GM23338 (cell line): Measurements from ENCODE around the gene LCMT1. TPM values are rescaled to one million over a fixed set of nuclear protein-coding genes. Genes with fewer than 3 reads are reported as not detected.

Experiments
- ATAC-seq: fragments of 200-7000 bp; cut with Tn5 transposase; 3 replicates; pipeline ENCODE4 v1.9.1; 2020
- DNase-seq: peaks from one replicate; pipeline ENCODE4 v3.0.0-alpha.2; 2015; ENCODE audit warnings: low spot score
- H2AFZ ChIP-seq: fragments of 200-600 bp; sonication (generic); 2 replicates; pipeline ENCODE4 v1.8.0; 2016; ENCODE audit warnings: antibody characterized with exemption, mild to moderate bottlenecking, moderate library complexity
- H3F3A ChIP-seq: fragments of 200-600 bp; sonication (generic); replicated peaks from 2 replicates; pipeline ENCODE4 v1.8.0; 2017; ENCODE audit warnings: antibody characterized with exemption, mixed run types, low read depth
- H3K27ac ChIP-seq: fragments of 200-600 bp; sonication (generic); 2 replicates; pipeline ENCODE4 v1.6.1; 2016; ENCODE audit warnings: low read depth
- H3K27me3 ChIP-seq: fragments of 200-600 bp; sonication (generic); 2 replicates; pipeline ENCODE4 v1.8.0; 2016; ENCODE audit warnings: mild to moderate bottlenecking, mixed run types, moderate library complexity; ENCODE audit not compliant: insufficient read depth
- H3K36me3 ChIP-seq: fragments of 200-600 bp; sonication (generic); 2 replicates; pipeline ENCODE4 v1.8.0; 2016; ENCODE audit warnings: mild to moderate bottlenecking; ENCODE audit not compliant: insufficient read depth
- H3K4me1 ChIP-seq: fragments of 200-600 bp; sonication (generic); 2 replicates; pipeline ENCODE4 v1.8.0; 2016; ENCODE audit warnings: mild to moderate bottlenecking, moderate library complexity; ENCODE audit not compliant: insufficient read depth
- H3K4me2 ChIP-seq: fragments of 200-600 bp; sonication (generic); 2 replicates; pipeline ENCODE4 v1.7.1; 2017; ENCODE audit warnings: mixed run types
- H3K4me3 ChIP-seq: fragments of 200-600 bp; sonication (generic); 2 replicates; pipeline ENCODE4 v1.6.1; 2016; ENCODE audit warnings: mixed run types
- H3K79me2 ChIP-seq: fragments of 200-600 bp; sonication (generic); replicated peaks from 2 replicates; pipeline ENCODE4 v1.8.0; 2017; ENCODE audit warnings: mild to moderate bottlenecking; ENCODE audit not compliant: insufficient read depth
- H3K9me2 ChIP-seq: fragments of 200-600 bp; sonication (generic); 2 replicates; pipeline ENCODE4 v1.8.0; 2017; ENCODE audit not compliant: insufficient read depth
- H4K20me1 ChIP-seq: fragments of 200-600 bp; sonication (generic); replicated peaks from 2 replicates; pipeline ENCODE4 v1.8.0; 2017; ENCODE audit warnings: mild to moderate bottlenecking; ENCODE audit not compliant: insufficient read depth
- H3K27ac Mint-ChIP-seq: 2 replicates; pipeline ENCODE4 v1.8.0; 2020; ENCODE audit warnings: inconsistent platforms, mild to moderate bottlenecking, moderate library complexity, mixed read lengths
- H3K27me3 Mint-ChIP-seq: 3 replicates; pipeline ENCODE4 v1.8.0; 2022; ENCODE audit warnings: low read depth, mild to moderate bottlenecking, moderate library complexity, mixed read lengths, inconsistent platforms; ENCODE audit not compliant: insufficient read depth, poor library complexity
- H3K36me3 Mint-ChIP-seq: 3 replicates; pipeline ENCODE4 v1.8.0; 2021; ENCODE audit warnings: low read depth, mild to moderate bottlenecking, inconsistent platforms, moderate library complexity, mixed read lengths
- H3K4me1 Mint-ChIP-seq: 3 replicates; pipeline ENCODE4 v1.8.0; 2020; ENCODE audit warnings: mild to moderate bottlenecking, inconsistent platforms, mixed read lengths
- H3K4me3 Mint-ChIP-seq: 3 replicates; pipeline ENCODE4 v1.8.0; 2021; ENCODE audit warnings: moderate library complexity, mild to moderate bottlenecking, inconsistent platforms, mixed read lengths
- H3K9me3 Mint-ChIP-seq: 3 replicates; pipeline ENCODE4 v1.8.0; 2020; ENCODE audit warnings: moderate library complexity, mild to moderate bottlenecking, inconsistent platforms, mixed read lengths
- CTCF ChIP-seq, 2 experiments: fragments of 200-600 bp in 1 of 2; sonication (generic) in 1 of 2; conservative IDR thresholded peaks; 2 replicates each; pipeline versions ENCODE4 v1.5.1 to v1.6.1; 2016 to 2017; ENCODE audit warnings: antibody characterized with exemption in 2 of 2, low read depth in 2 of 2, mild to moderate bottlenecking in 2 of 2, moderate library complexity in 1 of 2
- EZH2 ChIP-seq: fragments of 200-600 bp; sonication (generic); IDR thresholded peaks from one replicate; pipeline ENCODE4 v1.8.0; 2017; ENCODE audit warnings: antibody characterized with exemption, mild to moderate bottlenecking, low read depth; ENCODE audit not compliant: unreplicated experiment
- EZH2phosphoT487 ChIP-seq: fragments of 200-600 bp; sonication (generic); IDR thresholded peaks from one replicate; pipeline ENCODE4 v1.8.1; 2018; ENCODE audit warnings: antibody characterized with exemption; ENCODE audit not compliant: unreplicated experiment
- JUNB ChIP-seq: IDR thresholded peaks from one replicate; pipeline ENCODE4 v1.6.1; 2016; ENCODE audit warnings: antibody characterized with exemption; ENCODE audit not compliant: unreplicated experiment
- POLR2AphosphoS5 ChIP-seq: IDR thresholded peaks from 2 replicates; pipeline ENCODE4 v1.6.1; 2016; ENCODE audit warnings: antibody characterized with exemption, low read depth
- REST ChIP-seq: IDR thresholded peaks from one replicate; pipeline ENCODE4 v1.6.1; 2018; ENCODE audit warnings: antibody characterized with exemption; ENCODE audit not compliant: unreplicated experiment
- ZNF114 ChIP-seq: fragments of 250-450 bp; sonication (Bioruptor Pico); IDR thresholded peaks from 2 replicates; pipeline ENCODE4 v1.5.0; 2020; ENCODE audit warnings: mild to moderate bottlenecking, moderate library complexity
- ZNF331 ChIP-seq: fragments of 250-450 bp; sonication (Bioruptor Pico); IDR thresholded peaks from 2 replicates; pipeline ENCODE4 v1.5.0; 2020; ENCODE audit warnings: low read depth, mild to moderate bottlenecking, moderate library complexity
- ZNF462 ChIP-seq: fragments of 250-450 bp; sonication (Bioruptor Pico); IDR thresholded peaks from 2 replicates; pipeline ENCODE4 v1.5.0; 2020; ENCODE audit warnings: mild to moderate bottlenecking, moderate library complexity
- polyA plus RNA-seq: library from polyadenylated mRNA; unstranded; fragments of >200 nt; fragmentation: Nextera tagmentation; extraction: Ambion mirVana; gene quantifications from 2 replicates; pipeline ENCODE4 v1.2.1, GENCODE V29; 2016
- total RNA-seq: library from RNA; depleted of rRNA; stranded (reverse); fragments of >200 nt; shearing (Covaris generic); gene quantifications from 2 replicates; pipeline ENCODE4 v1.2.3, GENCODE V29; 2014

Gene LCMT1
- total and polyA plus RNA-seq, 2 experiments from 2014 or later = 56.2 to 84.6 TPM

GRCh38 chr16:25084797-25085196, 26.7 kb upstream of the LCMT1 start (continued):
- no peak for TF ChIP-seq ZNF462
- TF ChIP-seq ZNF114 (CRISPR knock-in tag) = no peak
- no peak for TF ChIP-seq REST

- DNase-seq = no peak
- Mint-ChIP-seq H3K36me3 (no peaks in the 10 kb centered on the region; the same call in 2 of the 3 replicates), H3K4me1 (no peaks in the 10 kb centered on the region), H3K27ac (no peak overlapping the region), H3K9me3 (no peaks in the 10 kb centered on the region), H3K27me3 (no peaks in the 10 kb centered on the region), H3K4me3 (no peak overlapping the region)
- Histone ChIP-seq H3K36me3 (no peaks in the 10 kb centered on the region), H3K27me3 (no peaks in the 10 kb centered on the region), H4K20me1 (0 out of 2 replicates have a peak, but pooled peaks cover 3% of the 10 kb centered on the region), H3K4me2 (no peak overlapping the region), H3F3A (no peaks in the 10 kb centered on the region), H2AFZ (no peak overlapping the region), H3K4me3 (no peak overlapping the region), H3K9me2 (no peaks in the 10 kb centered on the region), H3K27ac (no peak overlapping the region), H3K79me2 (no peaks in the 10 kb centered on the region), H3K4me1 (no peaks in the 10 kb centered on the region)
- ATAC-seq = no peak
- TF ChIP-seq CTCF (conservative IDR thresholded peaks at IDR 0.05; ENCODE audit: low read depth in 2 of 2) (no peak), ZNF331 (CRISPR knock-in tag) (no peak), REST (no peak), EZH2phosphoT487 (no peak), ZNF114 (CRISPR knock-in tag) (no peak), EZH2 (no peak), POLR2AphosphoS5 (no peak), JUNB (no peak)
Observed at GRCh38 chr16:25087761-25088160, 23.8 kb upstream of the LCMT1 start.
